Naive thymus-derived CD8-positive, alpha-beta T cell (primary cell): Measurements from ENCODE around the gene KLHDC8A. TPM values are rescaled to one million over a fixed set of nuclear protein-coding genes. Genes with fewer than 3 reads are reported as not detected.

ENCODE experiments used
- polyA plus RNA-seq, 3 donors: library from polyadenylated mRNA; unstranded; fragments of 300-500 nt; fragmentation: Illumina TruSeq; gene quantifications; one replicate each; pipeline ENCODE4 v1.2.3, GENCODE V29; 2021
- total RNA-seq, 8 experiments: library from RNA in 2 of 8; stranded (reverse) in 2 of 8; gene quantifications; one replicate each; pipeline ENCODE4 v1.2.3 and lab custom pipeline; 2021 to 2026

Gene KLHDC8A
- total and polyA plus RNA-seq, 5 experiments from 2014 or later, result not detected

Other genes starting within 250 kb of the KLHDC8A start
- 10 to 100 TPM; 28.0 to 31.5 TPM for gene RBBP5, start 234.9 kb downstream of the KLHDC8A start, total RNA-seq
- gene RBBP5, start 234.9 kb downstream of the KLHDC8A start, polyA plus RNA-seq, result 10 to 100 TPM; 20.4 to 23.2 (median 22.5) TPM
- gene DSTYK, start 145.2 kb downstream of the KLHDC8A start, total RNA-seq, result 10 to 100 TPM; 15.9 to 17.5 TPM
- gene DSTYK, start 145.2 kb downstream of the KLHDC8A start, polyA plus RNA-seq, result 1 to 10 TPM; 5.2 to 8.6 (median 7.0) TPM
- 1 to 10 TPM; 3.9 to 4.7 TPM for gene TMCC2, start 129.0 kb downstream of the KLHDC8A start, total RNA-seq
- 1 to 10 TPM in 1 of 3 donors, under 1 TPM in 2; 0.37 to 2.0 (median 0.40) TPM for gene TMCC2, start 129.0 kb downstream of the KLHDC8A start, polyA plus RNA-seq
- gene NUAK2, start 35.2 kb downstream of the KLHDC8A start, total RNA-seq, result 10 to 100 TPM; 46.9 to 47.9 TPM
- gene NUAK2, start 35.2 kb downstream of the KLHDC8A start, polyA plus RNA-seq, result 10 to 100 TPM; 14.3 to 73.6 (median 34.0) TPM
- gene LEMD1, start 65.1 kb upstream of the KLHDC8A start, total RNA-seq, result not detected
- gene LEMD1, start 65.1 kb upstream of the KLHDC8A start, polyA plus RNA-seq, result not detected
- under 1 TPM; 0.11 to 0.31 TPM for gene BLACAT1, start 99.1 kb upstream of the KLHDC8A start, total RNA-seq
- gene BLACAT1, start 99.1 kb upstream of the KLHDC8A start, polyA plus RNA-seq, result not detected
- 1 to 10 TPM; 5.7 to 6.1 TPM for gene CDK18, start 147.7 kb upstream of the KLHDC8A start, total RNA-seq
- gene CDK18, start 147.7 kb upstream of the KLHDC8A start, polyA plus RNA-seq, result 1 to 10 TPM in 2 of 3 donors, under 1 TPM in 1; 0.32 to 1.3 (median 1.1) TPM